Measurements from ENCODE around the gene TFAP2B.

DNA sequence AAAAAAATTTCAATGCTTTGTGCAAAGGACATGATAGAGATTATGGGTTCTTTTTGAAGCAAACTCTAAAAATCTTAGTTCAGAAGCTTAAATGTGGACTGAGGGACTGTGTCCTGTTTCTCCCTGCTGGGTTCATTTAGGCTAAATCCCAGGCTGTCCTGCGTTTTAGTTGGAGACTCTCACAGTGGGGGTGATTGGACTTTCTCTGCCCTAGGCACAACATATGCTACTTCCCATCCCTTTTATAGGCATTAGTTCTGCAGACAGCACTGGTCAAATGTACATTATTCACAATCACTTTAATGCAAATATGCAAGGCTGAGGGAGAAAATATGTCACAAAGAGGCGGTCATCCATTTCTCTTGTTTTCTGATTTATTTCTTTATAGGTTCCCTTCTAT is 71.3 kb downstream of the TFAP2B start:
- TF ChIP-seq GATA2 (IDR thresholded peaks at IDR 0.05; ENCODE audit: low read depth, low read length) (no peak), GATA3 (IDR thresholded peaks at IDR 0.05; ENCODE audit: low read depth, low read length) (no peak)
